Measurements from ENCODE around the gene OR1G1.
"Not testable (repeated sequence)": the region's sequence is repeated elsewhere in the genome, so short reads cannot be mapped to it uniquely, and the experiment has no call there.

The OR1G1 gene

GRCh38 chr17:3127451-3127850 is at the start of gene OR1G1:
TSS of gene OR1G1 (minus strand) at chr17:3127551. CDS start at chr17:3127551, 0 bp downstream.
- DNase-seq = no peak

GRCh38 chr17:3167574-3167973 is 40.2 kb upstream of the OR1G1 start:
- DNase-seq = peak; percentile 95

GRCh38 chr17:3157218-3157617 is 29.9 kb upstream of the OR1G1 start:
- peak; percentile 90 for DNase-seq

GRCh38 chr17:3137494-3137893 is 10.1 kb upstream of the OR1G1 start:
- not testable (repeated sequence) for DNase-seq

- no peak for DNase-seq
These were observed 23.0 kb downstream of the OR1G1 start, which contains the start of gene OR1D2 for GRCh38 chr17:3104322-3104721. TSS of gene OR1D2 (minus strand) at chr17:3104422. CDS start at chr17:3092996, 11,426 bp downstream.

Data from MV-4-11 (cell line).